HG02571 (cell line): ENCODE results near the gene LRMDA.
"Not testable (repeated sequence)": the region's sequence is repeated elsewhere in the genome, so short reads cannot be mapped to it uniquely, and the experiment has no call there.

Experiments
- ATAC-seq: cut with Tn5 transposase; IDR thresholded peaks from one replicate; pipeline ENCODE4 v1.9.1; 2021; ENCODE audit warnings: mild to moderate bottlenecking, moderate library complexity; ENCODE audit not compliant: unreplicated experiment

LRMDA gene

GRCh38 chr10:75730847-75731246, 299.4 kb downstream of the LRMDA start:
- ATAC-seq, result no peak

- ATAC-seq, result no peak
These were observed 301.9 kb downstream of the LRMDA start for GRCh38 chr10:75733135-75733890.

GRCh38 chr10:75736151-75736640, 304.8 kb downstream of the LRMDA start:
- ATAC-seq, result no peak

DNA sequence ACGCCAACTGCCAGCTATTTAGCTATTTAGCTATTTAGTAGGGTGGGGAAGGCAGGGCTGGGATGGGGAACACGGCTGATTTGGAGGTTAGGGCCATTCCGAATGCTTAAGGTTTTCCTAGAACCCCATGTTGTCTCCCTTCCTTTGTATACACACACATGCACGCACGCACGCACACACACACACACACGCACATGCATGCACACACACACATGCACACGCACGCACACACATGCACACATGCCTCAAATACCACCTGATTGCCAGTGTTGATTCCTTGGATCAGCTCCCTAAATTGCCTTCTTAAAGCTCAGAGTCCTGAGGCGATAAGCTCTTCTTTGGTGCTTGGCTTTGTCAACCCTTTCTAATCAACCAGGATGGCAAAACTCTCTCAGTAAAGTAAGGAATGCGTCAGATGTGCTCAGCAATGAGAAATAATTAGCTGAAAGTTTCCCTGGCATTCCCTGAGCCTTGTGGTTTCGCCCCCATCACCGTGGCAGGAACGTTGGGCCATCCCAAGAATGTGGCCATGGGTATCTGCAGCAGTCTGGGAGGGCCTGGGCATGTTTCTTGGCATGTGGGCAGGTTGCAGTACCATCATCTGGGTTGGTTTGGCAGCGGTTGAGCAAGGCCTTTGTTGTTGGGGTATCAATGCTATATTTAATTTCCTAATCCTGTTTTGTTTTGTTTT, 305.6 kb downstream of the LRMDA start:
- no peak for ATAC-seq

- no peak for ATAC-seq
These were observed 306.1 kb downstream of the LRMDA start for GRCh38 chr10:75737580-75737949.

DNA sequence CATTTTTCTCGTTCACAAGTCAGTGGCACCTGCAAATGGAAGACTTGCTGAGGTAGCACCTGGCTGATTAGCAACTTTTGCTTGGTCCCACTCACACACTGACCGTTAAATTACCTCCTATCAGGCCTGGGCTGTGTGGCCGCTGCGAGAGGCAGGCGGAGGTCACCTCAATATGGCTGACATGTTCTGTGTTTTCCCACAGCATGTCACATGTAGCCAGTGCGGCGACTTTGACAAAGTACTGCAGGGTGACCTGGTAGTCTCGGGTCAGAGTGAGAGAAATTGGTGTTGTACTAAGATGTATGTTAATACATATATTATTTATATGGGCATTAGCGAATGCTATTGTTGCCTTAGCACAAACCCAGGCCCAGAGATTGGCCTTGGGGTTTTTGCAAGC, 307.5 kb downstream of the LRMDA start:
- ATAC-seq, result no peak

DNA sequence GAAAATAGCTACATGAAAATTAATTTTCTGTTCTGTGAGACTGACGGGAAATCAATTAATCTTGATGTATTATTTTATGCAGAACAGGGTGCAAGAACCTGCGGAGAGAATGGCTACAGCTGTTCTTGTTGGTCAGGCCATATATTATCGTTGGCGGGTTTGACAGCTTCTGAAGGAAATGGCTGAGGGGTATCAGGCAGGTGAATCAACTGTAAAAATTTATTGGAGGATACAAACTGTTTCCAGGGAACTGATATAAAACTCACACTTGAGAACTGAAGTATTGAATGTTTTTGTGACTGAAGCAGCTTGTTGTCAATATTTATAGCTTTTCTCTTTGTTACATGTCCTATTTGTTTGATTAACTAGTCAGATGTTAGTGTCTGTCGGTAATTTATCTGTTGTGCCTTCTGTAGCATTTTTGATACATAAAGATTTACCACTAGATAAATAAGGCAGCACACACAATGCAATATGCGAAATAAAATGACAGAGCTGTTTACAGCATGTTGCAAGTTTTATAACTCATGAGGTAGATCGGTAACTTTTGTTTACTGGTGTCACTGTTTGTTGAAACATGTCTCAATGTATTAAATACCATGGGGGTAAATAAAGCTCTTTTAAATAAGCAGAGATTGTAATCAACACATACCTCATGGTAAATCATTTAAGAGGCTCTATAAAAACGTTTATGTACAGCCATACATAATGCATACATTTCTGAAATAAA, 308.2 kb downstream of the LRMDA start:
- no peak for ATAC-seq

- no peak for ATAC-seq
These were observed 309.1 kb downstream of the LRMDA start for GRCh38 chr10:75740541-75740940.

GRCh38 chr10:75742355-75742754, 310.9 kb downstream of the LRMDA start:
- no peak for ATAC-seq

DNA sequence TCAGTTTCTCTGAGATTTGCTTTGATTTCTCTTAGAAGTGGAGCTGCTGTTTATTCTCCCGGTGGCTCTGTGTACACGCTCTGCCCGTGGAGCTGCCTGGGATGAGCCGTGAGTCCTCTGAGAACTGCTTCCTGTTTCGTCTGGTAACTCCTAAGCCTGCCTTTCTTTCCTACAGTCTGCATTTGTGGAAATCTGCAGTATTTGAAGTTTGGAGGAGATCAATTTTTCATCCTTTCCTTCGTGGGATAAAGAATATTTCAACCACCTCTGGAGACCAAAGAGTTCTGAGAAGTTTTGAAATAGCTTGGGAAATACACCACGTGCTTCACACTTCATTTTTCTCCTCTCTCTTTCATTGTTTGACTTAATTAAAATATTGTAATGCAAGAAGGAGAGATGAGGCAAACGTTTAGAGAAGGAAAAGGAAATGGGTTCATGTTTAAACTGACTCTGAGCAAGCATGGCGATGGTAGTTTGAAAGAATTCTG, 311.9 kb downstream of the LRMDA start:
- ATAC-seq, result no peak

DNA sequence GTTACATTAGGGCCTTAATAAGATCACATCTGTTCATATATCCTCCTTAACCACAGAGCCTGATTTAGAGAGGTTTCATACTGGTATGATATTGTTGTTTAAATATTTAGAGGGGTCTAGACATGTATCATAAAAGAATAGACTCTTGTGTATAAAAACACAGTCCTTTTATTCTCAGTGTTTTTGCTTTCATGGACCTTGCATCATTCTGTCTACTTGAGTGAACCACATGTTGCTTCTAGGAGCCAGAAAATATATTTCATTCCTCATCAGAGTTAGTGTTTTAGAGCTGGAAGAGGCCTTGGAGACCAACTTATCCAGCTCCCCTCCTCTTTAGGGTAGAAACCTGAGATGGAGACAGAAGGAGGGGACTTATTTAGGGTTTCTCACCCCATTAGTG, 312.8 kb downstream of the LRMDA start:
- ATAC-seq, result no peak

DNA sequence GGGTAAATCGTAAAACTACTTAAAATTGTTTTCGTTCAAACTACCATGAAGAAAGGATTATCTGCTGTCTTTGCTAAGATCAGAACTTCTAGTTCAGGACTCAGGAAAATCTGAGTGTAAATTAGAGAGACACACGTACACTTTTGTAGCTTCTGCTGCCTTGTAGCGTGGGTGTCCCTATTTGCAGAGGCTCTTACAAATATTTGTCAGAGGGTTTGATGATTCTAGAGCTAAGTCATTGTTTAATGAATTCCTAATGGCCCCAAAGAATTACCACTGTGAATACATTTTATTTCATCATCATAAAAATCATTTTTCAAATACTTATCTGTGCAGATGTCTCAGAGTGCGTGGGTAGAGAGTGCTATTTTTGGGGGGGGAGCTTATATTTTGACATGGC, 314.9 kb downstream of the LRMDA start:
- ATAC-seq, result no peak

DNA sequence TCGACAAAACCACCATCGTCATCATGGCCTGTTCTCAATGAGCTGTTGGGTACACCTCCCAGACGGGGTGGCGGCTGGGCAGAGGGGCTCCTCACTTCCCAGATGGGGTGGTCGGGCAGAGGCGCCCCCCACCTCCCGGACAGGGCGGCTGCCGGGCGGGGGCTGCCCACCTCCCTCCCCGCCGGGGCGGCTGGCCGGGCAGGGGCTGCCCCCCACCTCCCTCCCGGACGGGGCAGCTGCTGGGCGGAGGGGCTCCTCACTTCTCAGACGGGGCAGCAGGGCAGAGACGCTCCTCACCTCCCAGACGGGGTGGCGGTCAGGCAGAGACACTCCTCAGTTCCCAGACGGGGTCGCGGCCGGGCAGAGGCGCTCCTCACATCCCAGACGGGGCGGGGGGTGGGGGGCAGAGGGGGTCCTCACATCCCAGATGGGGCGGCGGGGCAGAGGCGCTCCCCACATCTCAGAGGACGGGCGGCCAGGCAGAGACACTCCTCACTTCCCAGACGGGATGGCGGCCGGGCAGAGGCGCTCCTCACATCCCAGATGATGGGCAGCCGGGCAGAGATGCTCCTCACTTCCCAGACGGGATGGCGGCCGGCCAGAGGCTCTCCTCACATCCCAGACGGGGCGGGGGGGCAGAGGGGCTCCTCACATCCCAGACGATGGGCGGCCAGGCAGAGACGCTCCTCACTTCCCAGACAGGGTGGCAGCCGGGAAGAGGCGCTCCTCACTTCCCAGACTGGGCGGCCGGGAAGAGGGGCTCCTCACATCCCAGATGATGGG, 318.9 kb downstream of the LRMDA start:
- not testable (repeated sequence) for ATAC-seq

- ATAC-seq, result no peak
These were observed 319.8 kb downstream of the LRMDA start for GRCh38 chr10:75751232-75751631.

DNA sequence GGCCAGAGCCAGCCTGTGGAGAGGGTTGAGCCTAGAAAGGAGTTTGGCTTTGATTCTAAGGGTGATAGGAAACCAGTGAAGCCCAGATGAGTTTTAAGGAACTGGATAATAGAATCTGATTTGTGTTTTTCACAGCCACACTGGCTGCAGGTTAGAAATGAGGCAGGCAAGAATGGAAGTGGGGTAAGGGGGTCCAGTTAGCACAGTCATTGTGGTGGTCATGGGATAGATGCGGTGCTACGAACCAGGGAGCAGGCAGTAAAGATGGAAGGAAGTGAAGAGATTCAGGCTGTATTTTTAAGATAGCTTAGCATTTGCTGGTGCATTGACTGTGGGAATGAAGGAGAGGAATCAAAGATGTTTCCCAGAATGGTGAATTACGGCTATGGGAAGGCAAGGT, 322.2 kb downstream of the LRMDA start:
- ATAC-seq, result no peak

- no peak for ATAC-seq
These were observed 322.8 kb downstream of the LRMDA start for GRCh38 chr10:75754096-75754831.

- no peak for ATAC-seq
These were observed 324.1 kb downstream of the LRMDA start for GRCh38 chr10:75755528-75755927.

GRCh38 chr10:75761289-75761688, 329.9 kb downstream of the LRMDA start:
- ATAC-seq, result no peak

DNA sequence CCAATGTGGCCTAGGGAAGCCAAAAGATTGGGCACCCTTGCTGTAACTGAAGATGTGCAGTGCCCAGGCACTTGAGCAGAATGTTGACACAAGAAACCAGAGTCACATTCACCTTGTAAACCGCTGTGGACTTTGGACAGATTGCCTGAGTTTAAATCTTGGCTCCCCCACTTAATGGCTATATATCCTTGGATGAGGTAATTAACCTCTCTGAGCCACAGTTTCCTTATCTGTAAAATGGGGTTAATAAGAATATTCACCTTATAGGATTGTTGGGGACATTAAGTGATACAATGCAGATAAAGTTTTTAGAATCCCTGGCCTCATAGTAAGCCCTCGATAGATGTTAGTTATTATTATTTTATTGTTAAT, 331.0 kb downstream of the LRMDA start:
- no peak for ATAC-seq

- ATAC-seq, result no peak
These were observed 332.2 kb downstream of the LRMDA start for GRCh38 chr10:75763652-75764051.
